ENCODE results near the gene PHF20.
"Not testable (repeated sequence)": the region's sequence is repeated elsewhere in the genome, so short reads cannot be mapped to it uniquely, and the experiment has no call there.

The PHF20 gene

DNA sequence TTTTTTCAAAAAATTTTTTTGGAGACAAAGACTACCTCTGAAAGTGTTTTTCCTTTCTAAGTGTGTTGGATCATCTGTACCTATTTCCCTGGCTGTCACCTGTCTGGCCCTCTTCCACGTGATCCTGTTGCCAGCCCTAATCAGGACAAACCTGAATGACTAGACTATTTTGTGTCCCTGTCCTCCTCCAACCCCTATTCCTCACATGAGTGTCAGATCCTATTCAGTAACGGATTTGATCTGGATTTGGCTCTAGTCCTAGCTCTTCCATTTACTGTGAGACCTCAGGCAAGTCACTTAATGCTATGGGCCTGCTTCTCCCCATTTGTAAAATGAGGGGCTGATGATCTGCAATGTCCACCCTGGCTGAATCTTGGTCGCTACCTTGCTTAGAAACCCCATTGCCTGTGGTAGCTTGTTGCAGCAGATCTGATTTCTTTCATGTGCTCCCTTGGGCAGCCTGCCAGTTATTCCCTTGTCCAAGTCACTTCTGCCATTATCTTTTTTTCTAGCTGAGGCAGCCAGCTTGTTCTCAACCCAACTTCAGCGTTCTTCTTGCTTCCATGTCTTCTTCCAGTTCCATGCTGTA is 4.8 kb downstream of the PHF20 start:
- no peak for DNase-seq (ENCODE audit: low spot score)
- TF ChIP-seq, protein P1, sequence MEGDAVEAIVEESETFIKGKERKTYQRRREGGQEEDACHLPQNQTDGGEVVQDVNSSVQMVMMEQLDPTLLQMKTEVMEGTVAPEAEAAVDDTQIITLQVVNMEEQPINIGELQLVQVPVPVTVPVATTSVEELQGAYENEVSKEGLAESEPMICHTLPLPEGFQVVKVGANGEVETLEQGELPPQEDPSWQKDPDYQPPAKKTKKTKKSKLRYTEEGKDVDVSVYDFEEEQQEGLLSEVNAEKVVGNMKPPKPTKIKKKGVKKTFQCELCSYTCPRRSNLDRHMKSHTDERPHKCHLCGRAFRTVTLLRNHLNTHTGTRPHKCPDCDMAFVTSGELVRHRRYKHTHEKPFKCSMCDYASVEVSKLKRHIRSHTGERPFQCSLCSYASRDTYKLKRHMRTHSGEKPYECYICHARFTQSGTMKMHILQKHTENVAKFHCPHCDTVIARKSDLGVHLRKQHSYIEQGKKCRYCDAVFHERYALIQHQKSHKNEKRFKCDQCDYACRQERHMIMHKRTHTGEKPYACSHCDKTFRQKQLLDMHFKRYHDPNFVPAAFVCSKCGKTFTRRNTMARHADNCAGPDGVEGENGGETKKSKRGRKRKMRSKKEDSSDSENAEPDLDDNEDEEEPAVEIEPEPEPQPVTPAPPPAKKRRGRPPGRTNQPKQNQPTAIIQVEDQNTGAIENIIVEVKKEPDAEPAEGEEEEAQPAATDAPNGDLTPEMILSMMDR (IDR thresholded peaks at IDR 0.05; ENCODE audit: extremely low read depth, missing control alignments): no peak

DNA sequence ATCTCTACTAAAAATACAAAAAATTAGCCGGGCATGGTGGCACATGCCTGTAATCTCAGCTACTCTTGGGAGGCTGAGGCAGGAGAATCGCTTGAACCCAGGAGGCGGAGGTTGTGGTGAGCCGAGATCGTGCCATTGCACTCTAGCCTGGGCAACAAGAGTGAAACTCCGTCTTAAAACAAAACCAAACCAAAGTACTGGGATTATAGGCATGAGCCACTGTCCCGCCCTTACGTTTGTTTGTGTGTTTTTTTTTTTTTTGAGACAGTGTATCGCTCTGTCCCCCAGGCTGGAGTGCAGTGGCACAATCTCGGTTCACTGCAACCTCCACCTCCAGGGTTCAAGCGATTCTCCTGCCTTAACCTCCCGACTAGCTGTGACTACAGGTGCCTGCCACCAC is 12.0 kb downstream of the PHF20 start:
- DNase-seq (ENCODE audit: low spot score): not testable (repeated sequence)

DNA sequence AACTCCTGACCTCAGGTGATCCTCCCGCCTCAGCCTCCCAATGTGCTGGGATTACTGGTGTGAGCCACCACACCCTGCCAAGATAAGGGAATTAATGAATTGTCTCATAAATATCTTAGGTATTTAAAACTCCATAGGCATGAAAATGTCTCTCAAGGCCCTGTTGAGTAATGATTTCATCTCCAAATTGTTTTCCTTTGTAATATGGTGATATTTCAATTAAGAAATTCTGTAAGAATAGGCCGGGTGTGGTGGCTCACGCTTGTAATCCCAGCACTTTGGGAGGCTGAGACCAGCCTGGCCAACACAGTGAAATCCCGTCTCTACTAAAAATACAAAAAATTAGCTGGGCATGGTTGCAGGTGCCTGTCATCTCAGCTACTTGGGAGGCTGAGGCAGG is 13.7 kb downstream of the PHF20 start:
- DNase-seq (ENCODE audit: low spot score): not testable (repeated sequence)

DNA sequence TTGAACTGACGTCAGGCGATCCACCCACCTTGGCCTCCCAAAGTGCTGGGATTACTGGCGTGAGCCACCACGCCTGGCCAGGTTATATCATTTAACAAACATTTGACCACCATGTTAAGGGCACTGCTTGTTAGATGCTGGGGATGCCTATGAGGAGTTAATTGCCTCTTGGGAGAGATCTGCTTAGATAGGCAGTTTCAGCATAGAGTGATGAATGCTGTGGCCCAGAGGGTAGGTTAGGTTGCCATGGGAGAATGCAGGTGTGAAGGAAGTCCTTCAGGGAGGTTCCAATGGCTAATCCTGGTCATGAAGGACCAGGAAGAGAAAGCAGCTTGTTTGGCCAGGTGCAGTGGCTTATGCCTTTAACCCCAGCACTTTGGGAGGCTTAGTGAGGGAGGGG is 17.0 kb downstream of the PHF20 start:
- TF ChIP-seq, protein P1 (IDR thresholded peaks at IDR 0.05; ENCODE audit: extremely low read depth, missing control alignments): no peak
- no peak for DNase-seq (ENCODE audit: low spot score)

DNA sequence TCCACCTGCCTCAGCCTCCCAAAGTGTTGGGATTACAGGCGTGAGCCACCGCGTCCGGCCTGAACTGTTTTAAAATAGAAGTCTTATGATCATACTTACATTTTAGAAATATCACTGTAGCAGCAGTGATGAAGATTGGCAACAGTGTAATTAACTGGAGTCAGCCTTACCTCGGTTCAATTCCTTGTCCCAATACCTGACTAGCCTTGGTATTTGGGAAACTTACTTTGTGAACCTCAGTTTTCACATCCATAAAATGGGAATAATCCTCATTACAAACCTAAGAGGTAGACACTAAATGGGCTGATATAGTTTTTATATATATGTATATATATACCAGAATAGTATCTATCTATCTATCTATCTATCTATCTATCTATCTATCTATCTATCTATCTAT is 19.3 kb downstream of the PHF20 start:
- TF ChIP-seq, protein P1 (IDR thresholded peaks at IDR 0.05; ENCODE audit: extremely low read depth, missing control alignments): no peak
- DNase-seq (ENCODE audit: low spot score): no peak

DNA sequence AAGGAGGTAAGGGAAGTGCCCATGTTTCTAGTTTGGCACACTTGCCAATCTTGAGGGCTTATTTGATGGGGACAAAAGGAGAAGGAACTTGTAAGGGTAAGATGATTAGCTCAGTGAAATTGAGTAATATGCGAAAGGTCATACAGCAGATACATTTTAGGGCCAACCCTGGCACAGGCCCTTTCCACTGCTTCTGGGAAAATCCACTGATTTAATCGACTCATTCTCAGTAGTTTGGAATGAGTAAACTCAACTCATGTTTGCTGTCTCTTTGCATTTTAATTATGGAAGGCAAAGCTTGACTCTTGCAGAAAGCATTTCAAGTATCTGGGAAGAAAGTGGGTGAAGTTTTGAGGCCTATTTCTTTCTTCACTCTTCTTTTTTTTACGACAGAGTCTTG is 20.0 kb downstream of the PHF20 start:
- TF ChIP-seq, protein P1 (IDR thresholded peaks at IDR 0.05; ENCODE audit: extremely low read depth, missing control alignments): no peak

DNA sequence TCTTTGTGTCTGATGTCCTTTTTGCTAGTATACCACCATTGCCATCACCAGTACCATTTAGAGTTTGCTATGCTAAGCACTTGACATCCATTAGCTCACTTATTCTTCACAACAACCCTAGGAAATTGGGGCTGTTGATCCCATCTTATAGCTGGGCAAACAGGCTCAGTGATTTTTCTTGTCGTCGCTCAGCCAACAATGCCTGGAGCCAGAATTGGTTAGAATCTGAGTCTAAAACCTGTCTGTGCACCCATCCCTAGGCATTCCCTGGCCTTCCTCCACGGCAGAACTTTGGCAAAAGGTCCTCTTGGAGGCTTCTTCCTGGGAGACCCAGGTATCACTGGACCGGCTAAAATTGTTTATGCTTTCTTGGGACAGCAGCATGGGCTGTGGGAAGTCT is 20.9 kb downstream of the PHF20 start:
- TF ChIP-seq, protein P1 (IDR thresholded peaks at IDR 0.05; ENCODE audit: extremely low read depth, missing control alignments): no peak
- DNase-seq (ENCODE audit: low spot score): no peak

More for the DNA sequence above, 20.0 kb downstream of the PHF20 start:
- DNase-seq (ENCODE audit: low spot score): no peak

DNA sequence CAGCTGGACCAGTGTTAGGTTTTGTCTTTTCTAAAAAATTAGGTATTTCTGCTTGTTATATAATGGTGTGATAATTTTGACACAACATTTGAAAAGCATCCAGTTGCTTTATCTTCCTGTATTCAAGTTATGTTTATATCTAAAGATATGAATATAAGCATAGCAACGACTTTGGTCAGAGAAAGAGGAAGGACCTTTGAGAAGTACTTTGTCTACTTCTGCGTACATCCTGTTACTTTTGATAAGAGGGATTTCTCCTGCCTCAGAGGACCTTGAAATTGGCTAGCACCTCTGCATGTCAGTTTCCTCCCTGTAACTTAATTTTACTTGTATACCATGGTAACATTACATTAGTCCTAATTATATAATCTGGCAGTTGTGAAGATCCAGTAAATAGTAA is 24.8 kb downstream of the PHF20 start:
- DNase-seq (ENCODE audit: low spot score): no peak
- TF ChIP-seq, protein P1 (IDR thresholded peaks at IDR 0.05; ENCODE audit: extremely low read depth, missing control alignments): no peak

Measured in GM20000 (cell line).